OCI-LY3 (cell line): ENCODE measurements around the gene MAGI1.

Experiments
- CTCF ChIP-seq: fragments of 200-600, 300-600 bp; sonication (generic); IDR thresholded peaks from 2 replicates; pipeline ENCODE4 v1.5.1; 2014; ENCODE audit warnings: antibody characterized with exemption, low read length, low read depth
- EZH2phosphoT487 ChIP-seq: fragments of 200-600 bp; shearing (Covaris generic); IDR thresholded peaks from 2 replicates; pipeline ENCODE4 v1.6.1; 2018; ENCODE audit warnings: antibody characterized with exemption, mixed run types, low read depth

DNA sequence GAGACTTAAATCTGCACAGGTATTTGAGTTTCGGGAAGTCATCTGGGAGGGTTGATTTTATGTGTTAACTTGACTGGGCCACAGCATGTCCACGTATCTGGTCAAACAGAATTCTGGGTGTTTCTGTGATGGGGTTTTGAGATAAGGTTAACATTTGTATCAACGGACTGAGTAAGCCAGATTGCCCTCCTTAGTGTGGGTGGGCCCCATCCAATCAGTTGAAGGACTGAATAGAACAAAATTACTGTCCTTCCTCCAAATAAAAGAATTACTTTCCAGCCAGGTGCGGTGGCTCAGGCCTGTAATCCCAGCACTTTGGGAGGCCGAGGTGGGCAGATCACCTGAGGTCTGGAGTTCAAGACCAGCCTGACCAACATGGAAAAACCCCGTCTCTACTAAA is 399.3 kb downstream of the MAGI1 start:
- TF ChIP-seq CTCF = no peak
- TF ChIP-seq EZH2phosphoT487 = no peak
